22Rv1 (cell line): ENCODE results near the gene GPC5.

ENCODE experiments used
- CTCF ChIP-seq: fragments of 450-650 bp; IDR thresholded peaks from 2 replicates; pipeline ENCODE4 v1.5.1; 2017; ENCODE audit warnings: mild to moderate bottlenecking
- ZFX ChIP-seq: fragments of 450-650 bp; IDR thresholded peaks from 2 replicates; pipeline ENCODE4 v1.6.1; 2017; ENCODE audit warnings: antibody characterized with exemption, borderline replicate concordance

- no peak for TF ChIP-seq CTCF
- TF ChIP-seq ZFX: no peak
Measured at GRCh38 chr13:92313382-92313781, 915.0 kb downstream of the GPC5 start.
